H1 (cell line): ENCODE results near the gene SPHKAP. TPM values are rescaled to one million over a fixed set of nuclear protein-coding genes. Genes with fewer than 3 reads are reported as not detected.

ENCODE experiments used
- BCL11A ChIP-seq, 2 experiments: IDR thresholded peaks; one replicate each; pipeline ENCODE4 v1.6.1; 2011; ENCODE audit warnings: low read depth in 2 of 2, low read length in 2 of 2, mild to moderate bottlenecking in 2 of 2
- CEBPB ChIP-seq: IDR thresholded peaks from 2 replicates; pipeline ENCODE4 v1.6.1; 2012; ENCODE audit warnings: low read depth, low read length
- CREB1 ChIP-seq: IDR thresholded peaks from 2 replicates; pipeline ENCODE4 v1.6.1; 2012; ENCODE audit warnings: inconsistent platforms
- JUN ChIP-seq: IDR thresholded peaks from 2 replicates; pipeline ENCODE4 v1.6.1; 2011; ENCODE audit warnings: low read depth, mild to moderate bottlenecking, improper control_type of control experiment, low read length
- JUND ChIP-seq: IDR thresholded peaks from 2 replicates; pipeline ENCODE4 v1.6.1; 2011; ENCODE audit warnings: mild to moderate bottlenecking, improper control_type of control experiment, low read length
- RXRA ChIP-seq: IDR thresholded peaks from 2 replicates; pipeline ENCODE4 v1.6.1; 2011; ENCODE audit warnings: low read depth, mild to moderate bottlenecking, low read length, moderate library complexity; ENCODE audit not compliant: insufficient read depth
- SIRT6 ChIP-seq: IDR thresholded peaks from one replicate; pipeline ENCODE4 v1.7.1; 2012; ENCODE audit warnings: low read length, inconsistent platforms
- SP1 ChIP-seq: IDR thresholded peaks from 2 replicates; pipeline ENCODE4 v1.6.1; 2011; ENCODE audit warnings: low read depth, low read length
- SP2 ChIP-seq: IDR thresholded peaks from 2 replicates; pipeline ENCODE4 v1.6.1; 2012; ENCODE audit warnings: mild to moderate bottlenecking, low read length, inconsistent platforms
- SRF ChIP-seq: IDR thresholded peaks from 2 replicates; pipeline ENCODE4 v1.6.1; 2011; ENCODE audit warnings: mild to moderate bottlenecking, low read depth, low read length, moderate library complexity
- TAF7 ChIP-seq: optimal IDR thresholded peaks from 2 replicates; pipeline ENCODE3; 2011; ENCODE audit warnings: low read depth, mild to moderate bottlenecking, inconsistent platforms, low read length, moderate library complexity, borderline replicate concordance
- polyA plus RNA-seq, 7 experiments: library from polyadenylated mRNA; depleted of rRNA in 3 of 7; stranded (reverse) in 5 of 7; unstranded in 2 of 7; fragments of >200 nt in 5 of 7; fragments of 200-250 nt in 2 of 7; gene quantifications; 1 replicate in 5 of 7; 2 replicates in 1 of 7; 4 replicates in 1 of 7; pipeline versions ENCODE4 v1.2.1 to v1.2.3, GENCODE V29; 2011 to 2013; ENCODE audit warnings: missing spikeins in 2 of 7, mixed read lengths in 2 of 7
- total RNA-seq: library from RNA; stranded (reverse); fragmentation: NEBNext Ultra II Directional; extraction: Animal tissue kit (Norgen Biotek cat#: 25700); gene quantifications from 2 replicates; pipeline ENCODE4 v1.2.1, GENCODE V29; 2021
- TF ChIP-seq, protein P1 (sequence below): fragments of 300-600 bp; sonication (generic); IDR thresholded peaks from 2 replicates; pipeline ENCODE4 v1.7.1; 2012; ENCODE audit warnings: low read length, moderate library complexity, mild to moderate bottlenecking, inconsistent platforms; ENCODE audit not compliant: insufficient replicate concordance
- TF ChIP-seq, protein P2 (sequence below): IDR thresholded peaks from 2 replicates; pipeline ENCODE4 v1.6.1; 2012; ENCODE audit warnings: inconsistent platforms

SPHKAP gene
- total and polyA plus RNA-seq, 2 of the 8 experiments (the other 6 are each of a cell fraction or from before 2014, with no cell fraction given): 0.02 TPM; not detected in 1

DNA sequence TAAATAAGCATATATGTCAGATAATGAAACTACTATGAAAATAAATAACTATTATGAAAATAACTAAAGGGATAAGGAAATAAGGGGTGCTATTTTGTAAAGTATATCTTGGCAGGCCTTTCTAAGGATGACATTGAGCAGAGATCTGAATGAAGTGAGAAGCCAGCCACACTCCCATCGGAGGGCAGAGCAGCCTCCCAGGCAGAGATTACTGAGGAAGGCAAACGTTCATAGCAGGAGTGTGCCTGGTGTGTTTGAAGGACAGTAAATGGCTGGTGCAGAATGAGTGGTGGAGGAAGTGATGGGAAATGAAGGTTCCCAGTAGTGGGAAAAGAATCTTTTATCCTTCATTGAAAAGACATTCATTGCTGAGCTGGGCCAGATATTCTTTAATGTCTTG, 62.5 kb downstream of the SPHKAP start (continued):
- TF ChIP-seq, protein P1, sequence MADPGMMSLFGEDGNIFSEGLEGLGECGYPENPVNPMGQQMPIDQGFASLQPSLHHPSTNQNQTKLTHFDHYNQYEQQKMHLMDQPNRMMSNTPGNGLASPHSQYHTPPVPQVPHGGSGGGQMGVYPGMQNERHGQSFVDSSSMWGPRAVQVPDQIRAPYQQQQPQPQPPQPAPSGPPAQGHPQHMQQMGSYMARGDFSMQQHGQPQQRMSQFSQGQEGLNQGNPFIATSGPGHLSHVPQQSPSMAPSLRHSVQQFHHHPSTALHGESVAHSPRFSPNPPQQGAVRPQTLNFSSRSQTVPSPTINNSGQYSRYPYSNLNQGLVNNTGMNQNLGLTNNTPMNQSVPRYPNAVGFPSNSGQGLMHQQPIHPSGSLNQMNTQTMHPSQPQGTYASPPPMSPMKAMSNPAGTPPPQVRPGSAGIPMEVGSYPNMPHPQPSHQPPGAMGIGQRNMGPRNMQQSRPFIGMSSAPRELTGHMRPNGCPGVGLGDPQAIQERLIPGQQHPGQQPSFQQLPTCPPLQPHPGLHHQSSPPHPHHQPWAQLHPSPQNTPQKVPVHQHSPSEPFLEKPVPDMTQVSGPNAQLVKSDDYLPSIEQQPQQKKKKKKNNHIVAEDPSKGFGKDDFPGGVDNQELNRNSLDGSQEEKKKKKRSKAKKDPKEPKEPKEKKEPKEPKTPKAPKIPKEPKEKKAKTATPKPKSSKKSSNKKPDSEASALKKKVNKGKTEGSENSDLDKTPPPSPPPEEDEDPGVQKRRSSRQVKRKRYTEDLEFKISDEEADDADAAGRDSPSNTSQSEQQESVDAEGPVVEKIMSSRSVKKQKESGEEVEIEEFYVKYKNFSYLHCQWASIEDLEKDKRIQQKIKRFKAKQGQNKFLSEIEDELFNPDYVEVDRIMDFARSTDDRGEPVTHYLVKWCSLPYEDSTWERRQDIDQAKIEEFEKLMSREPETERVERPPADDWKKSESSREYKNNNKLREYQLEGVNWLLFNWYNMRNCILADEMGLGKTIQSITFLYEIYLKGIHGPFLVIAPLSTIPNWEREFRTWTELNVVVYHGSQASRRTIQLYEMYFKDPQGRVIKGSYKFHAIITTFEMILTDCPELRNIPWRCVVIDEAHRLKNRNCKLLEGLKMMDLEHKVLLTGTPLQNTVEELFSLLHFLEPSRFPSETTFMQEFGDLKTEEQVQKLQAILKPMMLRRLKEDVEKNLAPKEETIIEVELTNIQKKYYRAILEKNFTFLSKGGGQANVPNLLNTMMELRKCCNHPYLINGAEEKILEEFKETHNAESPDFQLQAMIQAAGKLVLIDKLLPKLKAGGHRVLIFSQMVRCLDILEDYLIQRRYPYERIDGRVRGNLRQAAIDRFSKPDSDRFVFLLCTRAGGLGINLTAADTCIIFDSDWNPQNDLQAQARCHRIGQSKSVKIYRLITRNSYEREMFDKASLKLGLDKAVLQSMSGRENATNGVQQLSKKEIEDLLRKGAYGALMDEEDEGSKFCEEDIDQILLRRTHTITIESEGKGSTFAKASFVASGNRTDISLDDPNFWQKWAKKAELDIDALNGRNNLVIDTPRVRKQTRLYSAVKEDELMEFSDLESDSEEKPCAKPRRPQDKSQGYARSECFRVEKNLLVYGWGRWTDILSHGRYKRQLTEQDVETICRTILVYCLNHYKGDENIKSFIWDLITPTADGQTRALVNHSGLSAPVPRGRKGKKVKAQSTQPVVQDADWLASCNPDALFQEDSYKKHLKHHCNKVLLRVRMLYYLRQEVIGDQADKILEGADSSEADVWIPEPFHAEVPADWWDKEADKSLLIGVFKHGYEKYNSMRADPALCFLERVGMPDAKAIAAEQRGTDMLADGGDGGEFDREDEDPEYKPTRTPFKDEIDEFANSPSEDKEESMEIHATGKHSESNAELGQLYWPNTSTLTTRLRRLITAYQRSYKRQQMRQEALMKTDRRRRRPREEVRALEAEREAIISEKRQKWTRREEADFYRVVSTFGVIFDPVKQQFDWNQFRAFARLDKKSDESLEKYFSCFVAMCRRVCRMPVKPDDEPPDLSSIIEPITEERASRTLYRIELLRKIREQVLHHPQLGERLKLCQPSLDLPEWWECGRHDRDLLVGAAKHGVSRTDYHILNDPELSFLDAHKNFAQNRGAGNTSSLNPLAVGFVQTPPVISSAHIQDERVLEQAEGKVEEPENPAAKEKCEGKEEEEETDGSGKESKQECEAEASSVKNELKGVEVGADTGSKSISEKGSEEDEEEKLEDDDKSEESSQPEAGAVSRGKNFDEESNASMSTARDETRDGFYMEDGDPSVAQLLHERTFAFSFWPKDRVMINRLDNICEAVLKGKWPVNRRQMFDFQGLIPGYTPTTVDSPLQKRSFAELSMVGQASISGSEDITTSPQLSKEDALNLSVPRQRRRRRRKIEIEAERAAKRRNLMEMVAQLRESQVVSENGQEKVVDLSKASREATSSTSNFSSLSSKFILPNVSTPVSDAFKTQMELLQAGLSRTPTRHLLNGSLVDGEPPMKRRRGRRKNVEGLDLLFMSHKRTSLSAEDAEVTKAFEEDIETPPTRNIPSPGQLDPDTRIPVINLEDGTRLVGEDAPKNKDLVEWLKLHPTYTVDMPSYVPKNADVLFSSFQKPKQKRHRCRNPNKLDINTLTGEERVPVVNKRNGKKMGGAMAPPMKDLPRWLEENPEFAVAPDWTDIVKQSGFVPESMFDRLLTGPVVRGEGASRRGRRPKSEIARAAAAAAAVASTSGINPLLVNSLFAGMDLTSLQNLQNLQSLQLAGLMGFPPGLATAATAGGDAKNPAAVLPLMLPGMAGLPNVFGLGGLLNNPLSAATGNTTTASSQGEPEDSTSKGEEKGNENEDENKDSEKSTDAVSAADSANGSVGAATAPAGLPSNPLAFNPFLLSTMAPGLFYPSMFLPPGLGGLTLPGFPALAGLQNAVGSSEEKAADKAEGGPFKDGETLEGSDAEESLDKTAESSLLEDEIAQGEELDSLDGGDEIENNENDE: no peak
- no peak for TF ChIP-seq SP1
- TF ChIP-seq SIRT6: no peak
- TF ChIP-seq CEBPB: no peak
- no peak for TF ChIP-seq CREB1
- no peak for TF ChIP-seq SP2
- TF ChIP-seq, protein P2, sequence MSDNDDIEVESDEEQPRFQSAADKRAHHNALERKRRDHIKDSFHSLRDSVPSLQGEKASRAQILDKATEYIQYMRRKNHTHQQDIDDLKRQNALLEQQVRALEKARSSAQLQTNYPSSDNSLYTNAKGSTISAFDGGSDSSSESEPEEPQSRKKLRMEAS: no peak
- no peak for TF ChIP-seq JUND
- TF ChIP-seq JUN: no peak
- TF ChIP-seq SRF: no peak
- no peak for TF ChIP-seq BCL11A (IDR thresholded peaks at IDR 0.05; ENCODE audit: low read depth in 2 of 2, low read length in 2 of 2)
- TF ChIP-seq TAF7: no peak
- no peak for TF ChIP-seq RXRA
